Keratinocyte (primary cell): ENCODE measurements around the gene RAB7B. TPM values are rescaled to one million over a fixed set of nuclear protein-coding genes. Genes with fewer than 3 reads are reported as not detected.

ENCODE experiments used
- DNase-seq: peaks from one replicate; pipeline ENCODE4 v3.0.0-alpha.2; 2011; ENCODE audit warnings: low read depth, missing footprints, low spot score
- FAIRE-seq: peaks from 2 replicates; lab custom pipeline; 2011; peaks lifted over from hg19 to GRCh38; lab: Jason Lieb, UNC
- H2AFZ ChIP-seq: 2 replicates; pipeline ENCODE4 v1.6.0; 2012; ENCODE audit warnings: low read length, control low read depth, inconsistent platforms; ENCODE audit not compliant: control insufficient read depth
- H3K27ac ChIP-seq: 2 replicates; pipeline ENCODE4 v1.5.1; 2011; ENCODE audit warnings: low read length; ENCODE audit not compliant: control insufficient read depth, insufficient read depth
- H3K27me3 ChIP-seq: 3 replicates; pipeline ENCODE4 v1.6.0; 2011; ENCODE audit warnings: low read length; ENCODE audit not compliant: control insufficient read depth, insufficient read depth; ENCODE audit errors: extremely low read depth
- H3K36me3 ChIP-seq, 2 experiments: 2 replicates in 1 of 2; 3 replicates in 1 of 2; pipeline ENCODE4 v1.5.1; 2011; ENCODE audit warnings: low read length in 2 of 2, mild to moderate bottlenecking in 1 of 2; ENCODE audit not compliant: control insufficient read depth in 2 of 2, insufficient read depth in 2 of 2; ENCODE audit errors: extremely low read depth in 1 of 2
- H3K4me1 ChIP-seq: 3 replicates; pipeline ENCODE4 v1.5.1; 2011; ENCODE audit warnings: low read length; ENCODE audit not compliant: control insufficient read depth, insufficient read depth; ENCODE audit errors: extremely low read depth
- H3K4me2 ChIP-seq: 3 replicates; pipeline ENCODE4 v1.6.0; 2011; ENCODE audit warnings: low read depth, low read length; ENCODE audit not compliant: control insufficient read depth, insufficient read depth; ENCODE audit errors: extremely low read depth
- H3K4me3 ChIP-seq, 3 experiments: fragments of 200-600 bp in 1 of 3; sonication (generic) in 1 of 3; 2 replicates in 2 of 3; 3 replicates in 1 of 3; pipeline ENCODE4 v1.5.1; 2011 to 2016; ENCODE audit warnings: low read length in 3 of 3, mild to moderate bottlenecking in 3 of 3, control low read depth in 2 of 3, inconsistent platforms in 1 of 3, low read depth in 1 of 3, mixed read lengths in 1 of 3, mixed run types in 1 of 3, moderate library complexity in 1 of 3; ENCODE audit not compliant: control insufficient read depth in 2 of 3, insufficient read depth in 2 of 3; ENCODE audit errors: extremely low read depth in 1 of 3
- H3K79me2 ChIP-seq: 2 replicates; pipeline ENCODE4 v1.6.0; 2012; ENCODE audit warnings: low read length; ENCODE audit not compliant: control insufficient read depth, insufficient read depth
- H3K9ac ChIP-seq: 3 replicates; pipeline ENCODE4 v1.6.0; 2011; ENCODE audit warnings: low read length; ENCODE audit not compliant: control insufficient read depth, insufficient read depth; ENCODE audit errors: extremely low read depth
- H3K9me1 ChIP-seq: 3 replicates; pipeline ENCODE4 v1.6.0; 2011; ENCODE audit warnings: low read length; ENCODE audit not compliant: control insufficient read depth, insufficient read depth; ENCODE audit errors: extremely low read depth
- H3K9me3 ChIP-seq: 2 replicates; pipeline ENCODE4 v1.5.1; 2012; ENCODE audit warnings: low read depth, low read length; ENCODE audit not compliant: control insufficient read depth
- H4K20me1 ChIP-seq: 3 replicates; pipeline ENCODE4 v1.6.0; 2011; ENCODE audit warnings: low read length; ENCODE audit not compliant: control insufficient read depth, insufficient read depth; ENCODE audit errors: extremely low read depth
- CTCF ChIP-seq, 3 experiments: IDR thresholded peaks in 1 of 3; conservative IDR thresholded peaks in 1 of 3; optimal IDR thresholded peaks in 1 of 3; 2 replicates in 2 of 3; 3 replicates in 1 of 3; pipeline versions ENCODE3 to v1.5.1; 2011; ENCODE audit warnings: low read length in 3 of 3, mild to moderate bottlenecking in 3 of 3, moderate library complexity in 2 of 3, control low read depth in 1 of 3, inconsistent platforms in 1 of 3; ENCODE audit not compliant: insufficient read depth in 2 of 3; ENCODE audit errors: extremely low read depth in 1 of 3
- EZH2 ChIP-seq: IDR thresholded peaks from one replicate; pipeline ENCODE4 v1.6.1; 2012; ENCODE audit warnings: inconsistent platforms, mild to moderate bottlenecking, low read length, moderate library complexity
- dilution Hi-C: fragments of 300-500 bp; cut with MboI; formaldehyde crosslinking; loops from one replicate; pipeline ENCODE4 v1.7.0; 2020; ENCODE audit warnings: low sequenced_read_pairs; ENCODE audit not compliant: extremely low pct_ligation_motif_present
- polyA plus RNA-seq, 5 experiments: library from polyadenylated mRNA; depleted of rRNA in 3 of 5; stranded (reverse) in 3 of 5; stranded (forward) in 1 of 5; unstranded in 1 of 5; fragments of >200 nt; gene quantifications; 1 replicate in 1 of 5; 2 replicates in 3 of 5; 3 replicates in 1 of 5; pipeline versions ENCODE4 v1.2.1 to v1.2.3, GENCODE V29; 2011 to 2012; ENCODE audit warnings: missing spikeins in 2 of 5, low read depth in 1 of 5, low replicate concordance in 1 of 5

Gene RAB7B
- polyA plus RNA-seq, 1 donor (not counting 4 experiments of a cell fraction or from before 2014, with no cell fraction given) = 47.8 TPM

GRCh38 chr1:206049293-206049692 is 46.1 kb upstream of the RAB7B start:
- no peak overlapping the region for H2AFZ ChIP-seq
- DNase-seq = no peak
- dilution Hi-C loops = no loop called here
- peaks cover 7% of the 10 kb centered on the region for H3K4me1 ChIP-seq
- no peak overlapping the region for H3K4me3 ChIP-seq
- FAIRE-seq = no peak
- no peak for TF ChIP-seq CTCF (optimal IDR thresholded peaks at IDR 0.05 in 1 of 3, IDR thresholded peaks at IDR 0.05 in 1 of 3, conservative IDR thresholded peaks at IDR 0.05 in 1 of 3; ENCODE audit: extremely low read depth in 1 of 3, insufficient read depth in 2 of 3, low read length in 3 of 3)
- TF ChIP-seq EZH2 = no peak
- H3K27ac ChIP-seq = no peak overlapping the region
- H3K9ac ChIP-seq = no peak overlapping the region
- no peaks in the 10 kb centered on the region for H3K79me2 ChIP-seq
- H3K9me1 ChIP-seq = no peaks in the 10 kb centered on the region
- no peak overlapping the region for H3K4me2 ChIP-seq
- no peaks in the 10 kb centered on the region for H3K27me3 ChIP-seq
- no peaks in the 10 kb centered on the region for H3K9me3 ChIP-seq
- H3K36me3 ChIP-seq = no peaks in the 10 kb centered on the region
- no peaks in the 10 kb centered on the region for H4K20me1 ChIP-seq

GRCh38 chr1:206048582-206048981 is 45.4 kb upstream of the RAB7B start:
- Histone ChIP-seq H3K9ac (no peak overlapping the region), H3K36me3 (no peaks in the 10 kb centered on the region), H3K4me1 (peaks cover 7% of the 10 kb centered on the region), H4K20me1 (no peaks in the 10 kb centered on the region), H3K4me3 (no peak overlapping the region), H3K27me3 (no peaks in the 10 kb centered on the region), H3K27ac (no peak overlapping the region), H3K9me3 (no peaks in the 10 kb centered on the region), H2AFZ (no peak overlapping the region), H3K4me2 (no peak overlapping the region), H3K79me2 (no peaks in the 10 kb centered on the region), H3K9me1 (no peaks in the 10 kb centered on the region)
- FAIRE-seq = no peak
- DNase-seq = no peak
- TF ChIP-seq EZH2 = no peak
- TF ChIP-seq CTCF (optimal IDR thresholded peaks at IDR 0.05 in 1 of 3, IDR thresholded peaks at IDR 0.05 in 1 of 3, conservative IDR thresholded peaks at IDR 0.05 in 1 of 3; ENCODE audit: extremely low read depth in 1 of 3, insufficient read depth in 2 of 3, low read length in 3 of 3) = no peak
- dilution Hi-C loops = no loop called here
